ENCODE measurements around the gene OR14A16. TPM values are rescaled to one million over a fixed set of nuclear protein-coding genes. Genes with fewer than 3 reads are reported as not detected.

The OR14A16 gene
- total RNA-seq: not detected in 2 replicates

GRCh38 chr1:247824023-247824422 is at the start of gene OR14A16:
TSS of gene OR14A16 (minus strand) at chr1:247824119. CDS start at chr1:247815729, 8,390 bp downstream.

GRCh38 chr1:247857069-247857984 is 33.4 kb upstream of the OR14A16 start, which contains the start of gene TRIM58:
TSS of gene TRIM58 (plus strand) at chr1:247857187. CDS start at chr1:247857247, 60 bp downstream.

GRCh38 chr1:247841796-247842195 is 17.9 kb upstream of the OR14A16 start, which contains the start of gene OR11L1:
TSS of gene OR11L1 (minus strand) at chr1:247841896. CDS start at chr1:247841896, 0 bp downstream.

Other genes starting within 250 kb of the OR14A16 start
- gene OR2G2, start 235.8 kb downstream of the OR14A16 start, total RNA-seq: not detected in 2 replicates
- not detected in 2 replicates for gene OR2G3, start 218.5 kb downstream of the OR14A16 start, total RNA-seq
- not detected in 2 replicates for gene OR13G1, start 144.4 kb downstream of the OR14A16 start, total RNA-seq
- gene OR6F1, start 107.5 kb downstream of the OR14A16 start, total RNA-seq: not detected in 2 replicates
- gene OR14K1, start 85.5 kb downstream of the OR14A16 start, total RNA-seq: not detected in 2 replicates
- not detected in 2 replicates for gene OR14A2, start 76.0 kb downstream of the OR14A16 start, total RNA-seq
- not detected in 2 replicates for gene OR1C1, start 63.6 kb downstream of the OR14A16 start, total RNA-seq
- not detected in 2 replicates for gene OR11L1, start 17.8 kb upstream of the OR14A16 start, total RNA-seq
- 0.32 and 0.91 TPM in 2 replicates for gene TRIM58, start 33.1 kb upstream of the OR14A16 start, total RNA-seq
- gene OR2W3, start 71.5 kb upstream of the OR14A16 start, total RNA-seq: not detected in 2 replicates
- not detected in 2 replicates for gene OR2T8, start 96.1 kb upstream of the OR14A16 start, total RNA-seq
- not detected in 2 replicates for gene OR2AJ1, start 100.8 kb upstream of the OR14A16 start, total RNA-seq
- gene OR2L8, start 124.7 kb upstream of the OR14A16 start, total RNA-seq: under 0.01 and 0.30 TPM in 2 replicates
- not detected in 2 replicates for gene OR2AK2, start 141.1 kb upstream of the OR14A16 start, total RNA-seq
- gene OR2L5, start 189.5 kb upstream of the OR14A16 start, total RNA-seq: not detected in 2 replicates
- not detected in 2 replicates for gene OR2L2, start 206.0 kb upstream of the OR14A16 start, total RNA-seq
- gene OR2L3, start 222.7 kb upstream of the OR14A16 start, total RNA-seq: under 0.01 TPM in 1 of 2 replicates, not detected in the other